GM12873 (cell line): ENCODE data around the gene PAM.

ENCODE experiments used
- TF ChIP-seq, protein P1 (sequence below): IDR thresholded peaks from 2 replicates; pipeline ENCODE4 v1.5.1; 2012; ENCODE audit warnings: low read depth, mild to moderate bottlenecking, moderate library complexity, low read length, control low read depth; ENCODE audit not compliant: insufficient read depth; ENCODE audit errors: missing control alignments

The PAM gene

DNA sequence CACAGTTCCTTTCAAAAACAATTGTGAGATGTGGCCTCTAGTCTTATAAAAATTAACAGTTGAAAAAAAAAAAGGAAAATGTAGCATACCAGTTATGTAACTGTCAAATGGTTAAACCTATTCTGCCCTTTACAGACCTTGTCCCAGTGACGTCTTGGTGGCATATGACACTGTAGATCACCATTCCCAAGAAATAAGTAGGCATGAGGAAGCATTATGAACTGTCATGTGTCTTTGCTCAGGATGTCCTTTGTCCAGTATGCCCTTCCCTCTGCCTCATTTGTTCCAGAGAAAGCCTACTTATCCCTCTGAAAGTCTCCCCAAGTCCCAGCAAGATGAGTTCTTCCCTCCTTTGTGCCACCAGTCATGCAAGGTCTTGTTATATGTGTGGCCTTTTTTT, 63.2 kb downstream of the PAM start:
- TF ChIP-seq, protein P1, sequence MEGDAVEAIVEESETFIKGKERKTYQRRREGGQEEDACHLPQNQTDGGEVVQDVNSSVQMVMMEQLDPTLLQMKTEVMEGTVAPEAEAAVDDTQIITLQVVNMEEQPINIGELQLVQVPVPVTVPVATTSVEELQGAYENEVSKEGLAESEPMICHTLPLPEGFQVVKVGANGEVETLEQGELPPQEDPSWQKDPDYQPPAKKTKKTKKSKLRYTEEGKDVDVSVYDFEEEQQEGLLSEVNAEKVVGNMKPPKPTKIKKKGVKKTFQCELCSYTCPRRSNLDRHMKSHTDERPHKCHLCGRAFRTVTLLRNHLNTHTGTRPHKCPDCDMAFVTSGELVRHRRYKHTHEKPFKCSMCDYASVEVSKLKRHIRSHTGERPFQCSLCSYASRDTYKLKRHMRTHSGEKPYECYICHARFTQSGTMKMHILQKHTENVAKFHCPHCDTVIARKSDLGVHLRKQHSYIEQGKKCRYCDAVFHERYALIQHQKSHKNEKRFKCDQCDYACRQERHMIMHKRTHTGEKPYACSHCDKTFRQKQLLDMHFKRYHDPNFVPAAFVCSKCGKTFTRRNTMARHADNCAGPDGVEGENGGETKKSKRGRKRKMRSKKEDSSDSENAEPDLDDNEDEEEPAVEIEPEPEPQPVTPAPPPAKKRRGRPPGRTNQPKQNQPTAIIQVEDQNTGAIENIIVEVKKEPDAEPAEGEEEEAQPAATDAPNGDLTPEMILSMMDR, result no peak

DNA sequence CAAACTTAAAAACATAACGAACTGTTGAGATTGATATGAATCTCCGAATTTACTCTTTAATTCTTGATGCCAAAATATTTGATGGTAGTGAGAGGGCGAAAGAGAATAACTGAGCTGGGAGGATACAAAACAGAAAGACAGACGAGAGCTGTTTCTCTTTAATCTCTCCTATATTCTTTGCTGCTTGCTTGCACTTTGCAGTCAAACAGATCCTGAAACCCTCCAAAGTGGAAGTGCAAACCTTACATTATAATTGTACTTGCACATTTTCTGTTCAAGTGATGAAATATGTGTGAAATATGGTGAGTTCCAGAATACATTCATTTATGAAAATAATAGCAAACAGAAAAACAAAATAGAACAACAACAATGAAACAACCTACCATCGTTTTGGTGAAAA, 63.8 kb downstream of the PAM start:
- TF ChIP-seq, protein P1, result no peak

DNA sequence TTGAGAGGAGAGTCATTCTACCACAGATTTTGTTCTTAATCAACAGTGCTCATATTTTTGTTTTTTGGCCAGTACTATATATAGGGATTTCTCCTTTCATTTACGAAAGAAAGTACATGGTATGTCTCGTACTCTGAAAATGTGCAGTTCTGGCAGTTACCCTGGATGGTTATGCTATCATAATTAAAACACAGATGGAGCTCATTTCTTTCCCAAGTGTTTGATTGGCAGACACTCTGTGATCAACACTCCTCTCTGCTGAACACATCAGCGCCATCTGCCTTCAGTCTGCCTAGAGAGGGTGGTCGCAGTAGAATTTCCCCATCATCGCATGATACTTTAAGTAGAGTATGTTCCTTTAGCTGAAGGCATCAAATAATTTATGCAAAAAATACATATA, 64.5 kb downstream of the PAM start:
- TF ChIP-seq, protein P1, result no peak

DNA sequence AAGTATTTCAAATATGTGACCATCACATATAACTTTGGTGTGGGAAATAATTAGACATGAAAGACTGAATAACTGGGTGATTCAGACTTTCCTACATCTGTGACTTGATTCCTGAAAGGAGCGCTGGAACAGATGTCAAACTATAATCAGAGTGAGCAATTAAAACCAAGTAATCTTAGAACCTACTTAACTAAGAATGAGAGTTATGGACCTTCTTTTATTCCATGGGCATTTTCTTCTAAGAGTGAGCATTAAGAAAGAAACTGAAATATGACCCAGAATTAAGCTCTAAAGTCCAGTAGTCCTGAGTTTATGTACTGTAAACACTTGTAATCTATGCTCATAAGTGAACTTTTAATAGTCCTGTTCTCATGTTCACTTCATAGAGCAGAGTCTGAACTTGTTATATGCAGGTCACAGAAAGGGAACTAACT, 68.4 kb downstream of the PAM start:
- TF ChIP-seq, protein P1, result no peak

DNA sequence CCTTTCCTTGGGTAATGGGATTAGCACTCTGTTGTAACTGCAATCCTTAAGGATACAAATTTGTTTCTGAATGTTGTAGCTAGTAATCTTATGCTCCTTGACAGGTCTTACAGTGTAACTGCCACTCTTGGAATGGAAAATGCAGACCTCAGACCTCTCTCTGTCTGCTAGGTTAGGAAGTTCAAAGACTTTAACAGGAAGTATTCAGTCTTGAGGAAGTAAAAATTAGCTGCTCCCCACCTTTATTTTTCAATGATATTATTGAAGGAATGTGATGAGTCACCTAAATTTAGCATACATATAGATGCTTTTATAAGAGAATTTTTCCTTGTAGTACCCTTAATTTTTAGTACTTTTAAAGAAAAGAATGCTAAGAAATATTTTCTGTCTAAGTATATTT, 71.5 kb downstream of the PAM start:
- TF ChIP-seq, protein P1, result no peak

DNA sequence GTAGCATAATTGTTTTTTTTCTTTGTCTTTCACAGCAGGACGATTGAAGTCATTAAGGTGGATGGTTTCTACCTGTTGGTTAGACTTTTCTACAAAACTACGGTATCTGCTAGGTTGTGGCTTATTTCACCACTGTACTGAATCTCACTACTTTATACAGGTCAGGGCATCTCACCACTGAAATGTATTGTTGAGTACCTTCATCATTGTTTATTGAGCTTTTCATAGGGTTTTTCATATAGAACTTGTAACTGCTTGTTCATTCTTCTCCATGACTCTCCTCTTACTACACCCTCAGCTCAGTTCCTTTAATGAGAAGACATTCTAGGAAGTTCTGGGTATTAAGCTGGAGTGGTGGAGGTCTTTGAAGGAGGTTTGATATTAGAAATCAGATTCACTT, 75.1 kb downstream of the PAM start:
- TF ChIP-seq, protein P1, result no peak

DNA sequence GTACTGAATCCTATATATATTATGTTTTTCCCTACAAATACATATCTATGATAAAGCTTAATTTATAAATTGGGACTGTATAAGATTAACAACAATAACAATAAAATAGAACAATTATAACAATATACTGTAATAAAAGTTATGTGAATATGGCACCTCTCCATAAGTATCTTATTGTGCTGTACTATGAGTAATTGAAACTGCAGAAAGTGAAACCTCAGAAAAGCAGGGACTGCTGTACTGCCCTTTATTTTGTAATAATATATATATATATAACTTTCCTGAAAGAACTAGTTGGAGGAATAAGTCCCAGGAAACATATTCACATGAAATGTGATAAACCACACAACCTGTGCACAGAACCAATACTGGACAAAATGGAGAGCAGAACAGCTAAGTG, 77.3 kb downstream of the PAM start:
- TF ChIP-seq, protein P1, result no peak
